Measurements from ENCODE around the gene TCEA3.

DNA sequence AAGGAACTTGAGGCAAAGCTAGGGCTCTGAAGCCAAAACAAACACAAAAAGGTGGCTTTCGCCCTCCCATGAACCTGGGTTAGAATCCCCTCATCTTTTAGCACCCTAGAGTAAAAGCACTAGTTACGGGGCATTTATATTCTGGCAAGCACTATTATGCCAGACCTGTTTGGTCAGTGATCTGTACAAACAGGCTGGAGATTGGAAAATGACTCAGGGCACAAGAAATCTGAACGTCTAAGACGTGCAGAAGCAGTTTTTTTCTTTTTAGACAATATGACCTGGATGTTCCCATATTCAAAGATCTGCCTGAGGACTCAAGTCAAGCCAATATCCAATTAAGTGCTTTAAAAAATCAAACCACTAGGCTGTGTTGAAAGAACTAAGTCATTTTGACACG lies 58.0 kb downstream of the TCEA3 start:
- TF ChIP-seq, protein P1, sequence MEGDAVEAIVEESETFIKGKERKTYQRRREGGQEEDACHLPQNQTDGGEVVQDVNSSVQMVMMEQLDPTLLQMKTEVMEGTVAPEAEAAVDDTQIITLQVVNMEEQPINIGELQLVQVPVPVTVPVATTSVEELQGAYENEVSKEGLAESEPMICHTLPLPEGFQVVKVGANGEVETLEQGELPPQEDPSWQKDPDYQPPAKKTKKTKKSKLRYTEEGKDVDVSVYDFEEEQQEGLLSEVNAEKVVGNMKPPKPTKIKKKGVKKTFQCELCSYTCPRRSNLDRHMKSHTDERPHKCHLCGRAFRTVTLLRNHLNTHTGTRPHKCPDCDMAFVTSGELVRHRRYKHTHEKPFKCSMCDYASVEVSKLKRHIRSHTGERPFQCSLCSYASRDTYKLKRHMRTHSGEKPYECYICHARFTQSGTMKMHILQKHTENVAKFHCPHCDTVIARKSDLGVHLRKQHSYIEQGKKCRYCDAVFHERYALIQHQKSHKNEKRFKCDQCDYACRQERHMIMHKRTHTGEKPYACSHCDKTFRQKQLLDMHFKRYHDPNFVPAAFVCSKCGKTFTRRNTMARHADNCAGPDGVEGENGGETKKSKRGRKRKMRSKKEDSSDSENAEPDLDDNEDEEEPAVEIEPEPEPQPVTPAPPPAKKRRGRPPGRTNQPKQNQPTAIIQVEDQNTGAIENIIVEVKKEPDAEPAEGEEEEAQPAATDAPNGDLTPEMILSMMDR (IDR thresholded peaks at IDR 0.05) = no peak
- no peak for TF ChIP-seq POLR2A (IDR thresholded peaks at IDR 0.05)
